IMR-90 (cell line): ENCODE results near the gene OOSP1. TPM values are rescaled to one million over a fixed set of nuclear protein-coding genes. Genes with fewer than 3 reads are reported as not detected.

Source experiments
- ATAC-seq: fragments of 200-7000 bp; cut with Tn5 transposase; 2 replicates; pipeline ENCODE4 v1.9.1; 2020; ENCODE audit warnings: low read depth, mild to moderate bottlenecking, moderate library complexity
- BruUV-seq: library from RNA; stranded (reverse); fragments of 400-500 nt; replicated peaks from 2 replicates; lab custom pipeline; 2021; lab: Mats Ljungman, UMichigan
- CTCF ChIA-PET: fragments of 300-600 bp; formaldehyde crosslinking; extraction: SDS; loops from one replicate; lab custom pipeline; 2021; ENCODE audit warnings: antibody characterized with exemption; lab: Yijun Ruan, JAX
- POLR2A ChIA-PET: fragments of 300-600 bp; sonication (Branson Sonifier 250); formaldehyde crosslinking; loops from one replicate; lab custom pipeline; 2022; ENCODE audit warnings: antibody characterized with exemption; ENCODE audit not compliant: unreplicated experiment; lab: Charles Lee
- DNase-seq: peaks from one replicate; pipeline ENCODE4 v3.0.0; 2013
- H2AFZ ChIP-seq: replicated peaks from 2 replicates; pipeline ENCODE3; 2013; ENCODE audit warnings: low read length, mild to moderate bottlenecking; ENCODE audit not compliant: poor library complexity
- H2AK5ac ChIP-seq: 2 replicates; pipeline ENCODE4 v1.6.1; 2013; ENCODE audit warnings: low read depth, low read length, inconsistent platforms
- H2AK9ac ChIP-seq: replicated peaks from 2 replicates; pipeline ENCODE3; 2013; ENCODE audit warnings: mild to moderate bottlenecking, low read depth, low read length, moderate library complexity; ENCODE audit not compliant: poor library complexity
- H2BK120ac ChIP-seq: 2 replicates; pipeline ENCODE4 v1.6.1; 2013; ENCODE audit warnings: low read depth, low read length, inconsistent platforms
- H2BK15ac ChIP-seq: 3 replicates; pipeline ENCODE4 v1.6.1; 2013; ENCODE audit warnings: low read depth, low read length, inconsistent platforms
- H2BK20ac ChIP-seq: 2 replicates; pipeline ENCODE4 v1.6.1; 2013; ENCODE audit warnings: low read depth, mild to moderate bottlenecking, inconsistent platforms, low read length, moderate library complexity
- H2BK5ac ChIP-seq: 2 replicates; pipeline ENCODE4 v1.6.1; 2013; ENCODE audit warnings: mild to moderate bottlenecking, low read depth, low read length, inconsistent platforms; ENCODE audit not compliant: poor library complexity, severe bottlenecking
- H3K14ac ChIP-seq: replicated peaks from 2 replicates; pipeline ENCODE4 v1.6.1; 2013; ENCODE audit warnings: low read depth, low read length, inconsistent platforms
- H3K18ac ChIP-seq: 2 replicates; pipeline ENCODE4 v1.6.1; 2013; ENCODE audit warnings: low read depth, low read length, control low read depth
- H3K23ac ChIP-seq: 2 replicates; pipeline ENCODE4 v1.6.1; 2013; ENCODE audit warnings: low read depth, low read length, inconsistent platforms
- H3K27ac ChIP-seq: 2 replicates; pipeline ENCODE4 v1.5.1; 2013; ENCODE audit warnings: mild to moderate bottlenecking, control low read depth, low read length; ENCODE audit not compliant: insufficient read depth
- H3K27me3 ChIP-seq: 2 replicates; pipeline ENCODE4 v1.6.1; 2013; ENCODE audit warnings: low read length; ENCODE audit not compliant: control insufficient read depth, insufficient read depth
- H3K36me3 ChIP-seq: 2 replicates; pipeline ENCODE4 v1.6.1; 2013; ENCODE audit warnings: low read length, mixed read lengths; ENCODE audit not compliant: control insufficient read depth, insufficient read depth
- H3K4ac ChIP-seq: 2 replicates; pipeline ENCODE4 v1.6.1; 2013; ENCODE audit warnings: low read depth, low read length, inconsistent platforms
- H3K4me1 ChIP-seq: 2 replicates; pipeline ENCODE4 v1.6.1; 2013; ENCODE audit warnings: low read length, mixed read lengths; ENCODE audit not compliant: control insufficient read depth, insufficient read depth
- H3K4me2 ChIP-seq: 2 replicates; pipeline ENCODE4 v1.6.1; 2013; ENCODE audit warnings: low read depth, mild to moderate bottlenecking, control low read depth, low read length, moderate library complexity
- H3K4me3 ChIP-seq: 2 replicates; pipeline ENCODE4 v1.5.1; 2013; ENCODE audit warnings: low read depth, mild to moderate bottlenecking, control low read depth, low read length, moderate library complexity; ENCODE audit not compliant: insufficient read depth
- H3K56ac ChIP-seq: 2 replicates; pipeline ENCODE4 v1.6.1; 2013; ENCODE audit warnings: low read length, inconsistent platforms; ENCODE audit not compliant: insufficient read depth; ENCODE audit errors: extremely low read depth
- H3K79me1 ChIP-seq, 2 experiments: 2 replicates each; pipeline ENCODE4 v1.6.1; 2013; ENCODE audit warnings: low read length in 2 of 2, inconsistent platforms in 1 of 2, low read depth in 1 of 2
- H3K9ac ChIP-seq: 2 replicates; pipeline ENCODE4 v1.6.1; 2013; ENCODE audit warnings: low read depth, low read length, control low read depth
- H3K9me1 ChIP-seq: 2 replicates; pipeline ENCODE4 v1.6.1; 2013; ENCODE audit warnings: low read length, inconsistent platforms; ENCODE audit not compliant: insufficient read depth
- H3K9me3 ChIP-seq: 2 replicates; pipeline ENCODE4 v1.6.1; 2013; ENCODE audit warnings: low read length; ENCODE audit not compliant: control insufficient read depth, insufficient read depth
- H4K20me1 ChIP-seq: 2 replicates; pipeline ENCODE4 v1.6.1; 2013; ENCODE audit warnings: low read length, inconsistent platforms; ENCODE audit not compliant: insufficient read depth
- H4K5ac ChIP-seq: 2 replicates; pipeline ENCODE4 v1.6.1; 2013; ENCODE audit warnings: mild to moderate bottlenecking, low read depth, low read length, control low read depth
- H4K8ac ChIP-seq, 2 experiments: 2 replicates each; pipeline ENCODE4 v1.6.1; 2013; ENCODE audit warnings: low read depth in 2 of 2, low read length in 2 of 2, control low read depth in 1 of 2, inconsistent platforms in 1 of 2
- H4K91ac ChIP-seq: 2 replicates; pipeline ENCODE4 v1.6.1; 2013; ENCODE audit warnings: low read depth, low read length, inconsistent platforms; ENCODE audit not compliant: insufficient read depth
- CHD1 ChIP-seq: IDR thresholded peaks from 2 replicates; pipeline ENCODE4 v1.6.1; 2012; ENCODE audit warnings: low read depth, low read length, improper control_type of control experiment
- FOS ChIP-seq: fragments of 150-350 bp; IDR thresholded peaks from 2 replicates; pipeline ENCODE4 v1.6.1; 2016; ENCODE audit warnings: low read depth, low read length
- MAFK ChIP-seq: IDR thresholded peaks from 2 replicates; pipeline ENCODE4 v1.6.1; 2012; ENCODE audit warnings: low read depth, low read length, improper control_type of control experiment
- MAZ ChIP-seq: IDR thresholded peaks from 2 replicates; pipeline ENCODE4 v1.6.1; 2012; ENCODE audit warnings: low read depth, mild to moderate bottlenecking, low read length, improper control_type of control experiment, moderate library complexity, borderline replicate concordance
- MXI1 ChIP-seq: IDR thresholded peaks from 2 replicates; pipeline ENCODE4 v1.6.1; 2012; ENCODE audit warnings: low read depth, mild to moderate bottlenecking, low read length, moderate library complexity, borderline replicate concordance
- NFE2L2 ChIP-seq: fragments of 150-350 bp; IDR thresholded peaks from 2 replicates; pipeline ENCODE4 v1.6.1; 2016; ENCODE audit warnings: low read depth, mild to moderate bottlenecking, low read length
- POLR2A ChIP-seq: IDR thresholded peaks from 2 replicates; pipeline ENCODE4 v1.6.1; 2012; ENCODE audit warnings: mild to moderate bottlenecking, low read depth, low read length
- WGBS, 2 experiments: methylation state at CpG; one replicate each; pipeline versions ENCODE4 v1.1.5 to v1.1.7; 2013; ENCODE audit warnings: missing lambda C conversion rate in 2 of 2; ENCODE audit not compliant: insufficient read length in 1 of 2; ENCODE audit errors: extremely low coverage in 2 of 2; 5-methylcytosine and 5-hydroxymethylcytosine counted together
- dilution Hi-C: fragments of 300-500 bp; cut with HindIII; formaldehyde crosslinking; loops from one replicate; pipeline ENCODE4 v1.14.3; 2018; ENCODE audit warnings: low sequenced_read_pairs; ENCODE audit not compliant: unreplicated experiment
- in situ Hi-C: fragments of 300-500 bp; cut with MboI; formaldehyde crosslinking; loops from 3 replicates; pipeline ENCODE4 v1.14.3; 2019; ENCODE audit warnings: low sequenced_read_pairs, inconsistent platforms, mixed read lengths
- intact Hi-C: fragments of 100-400 bp; cut with micrococcal nuclease; formaldehyde crosslinking; loops from 2 replicates; pipeline ENCODE4 v1.10.0; 2022
- polyA plus RNA-seq, 3 experiments: library from polyadenylated mRNA; depleted of rRNA; stranded (reverse); fragments of >200 nt; gene quantifications; 2 replicates each; pipeline ENCODE4 v1.2.3, GENCODE V29; 2012; ENCODE audit warnings: low replicate concordance in 1 of 3
- total RNA-seq: library from RNA; depleted of rRNA; stranded (reverse); fragments of >200 nt; gene quantifications from 2 replicates; pipeline ENCODE4 v1.2.3, GENCODE V29; 2012
- TF ChIP-seq, protein P1 (sequence below): fragments of 150-350 bp; IDR thresholded peaks from 2 replicates; pipeline ENCODE4 v1.6.1; 2016; ENCODE audit warnings: low read depth, mild to moderate bottlenecking, low read length, moderate library complexity, borderline replicate concordance

The OOSP1 gene
- total and polyA plus RNA-seq, 2 of the 4 experiments (the other 2 are of a cell fraction): not detected

DNA sequence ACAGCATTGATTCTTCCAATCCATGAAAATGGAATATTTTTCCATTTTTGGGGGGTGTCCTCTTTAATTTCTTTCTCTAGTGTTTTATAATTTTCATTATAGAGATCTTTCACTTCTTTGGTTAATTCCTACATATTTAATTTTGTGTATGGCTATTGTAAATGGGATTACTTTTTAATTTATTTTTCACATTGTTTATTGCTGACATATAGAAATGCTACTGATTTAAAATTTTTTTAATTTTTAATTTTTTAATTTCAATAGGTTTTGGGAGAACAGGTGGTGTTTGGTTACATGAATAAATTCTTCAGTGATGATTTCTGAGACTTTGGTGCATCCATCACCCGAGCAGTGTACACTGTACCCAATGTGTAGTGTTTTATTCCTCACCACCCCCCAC is 52.2 kb downstream of the OOSP1 start:
- intact Hi-C loops (no loop called here), in situ Hi-C loops (no loop called here), dilution Hi-C loops (no loop called here)
- Histone ChIP-seq H3K9ac (no peak overlapping the region), H2BK15ac (no peak overlapping the region), H3K4me2 (no peak overlapping the region), H4K8ac (no peak overlapping the region), H3K4me1 (no peaks in the 10 kb centered on the region), H3K18ac (no peak overlapping the region), H3K79me1 (no peaks in the 10 kb centered on the region), H3K36me3 (no peaks in the 10 kb centered on the region), H2AK5ac (no peak overlapping the region), H2AFZ (no peak overlapping the region), H3K27ac (no peak overlapping the region), H3K56ac (no peak overlapping the region), H3K9me1 (no peaks in the 10 kb centered on the region), H3K14ac (no peak overlapping the region), H4K20me1 (no peaks in the 10 kb centered on the region), H4K5ac (no peak overlapping the region), H2BK120ac (no peak overlapping the region), H4K91ac (no peak overlapping the region), H3K4me3 (no peak overlapping the region), H2BK5ac (no peak overlapping the region), H2AK9ac (no peak overlapping the region), H2BK20ac (no peak overlapping the region), H3K9me3 (no peaks in the 10 kb centered on the region; the same call in 1 of the 2 replicates), H3K23ac (no peak overlapping the region), H3K27me3 (no peaks in the 10 kb centered on the region), H3K4ac (no peak overlapping the region)
- WGBS, 2 experiments: no CpG with 5 or more reads among the region's 1 CpG
- no TSS peak for BruUV-seq
- DNase-seq (no peak), ATAC-seq (no peak)
- TF ChIP-seq, protein P1, sequence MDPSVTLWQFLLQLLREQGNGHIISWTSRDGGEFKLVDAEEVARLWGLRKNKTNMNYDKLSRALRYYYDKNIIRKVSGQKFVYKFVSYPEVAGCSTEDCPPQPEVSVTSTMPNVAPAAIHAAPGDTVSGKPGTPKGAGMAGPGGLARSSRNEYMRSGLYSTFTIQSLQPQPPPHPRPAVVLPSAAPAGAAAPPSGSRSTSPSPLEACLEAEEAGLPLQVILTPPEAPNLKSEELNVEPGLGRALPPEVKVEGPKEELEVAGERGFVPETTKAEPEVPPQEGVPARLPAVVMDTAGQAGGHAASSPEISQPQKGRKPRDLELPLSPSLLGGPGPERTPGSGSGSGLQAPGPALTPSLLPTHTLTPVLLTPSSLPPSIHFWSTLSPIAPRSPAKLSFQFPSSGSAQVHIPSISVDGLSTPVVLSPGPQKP: no peak
- TF ChIP-seq POLR2A: no peak
- TF ChIP-seq FOS: no peak
- TF ChIP-seq MXI1: no peak
- TF ChIP-seq MAZ: no peak
- no peak for TF ChIP-seq NFE2L2
- no peak for TF ChIP-seq MAFK
- TF ChIP-seq CHD1: no peak
- ChIA-PET CTCF (no interaction called here), POLR2A (no interaction called here)
